Measurements from ENCODE around the gene COL18A1.

DNA sequence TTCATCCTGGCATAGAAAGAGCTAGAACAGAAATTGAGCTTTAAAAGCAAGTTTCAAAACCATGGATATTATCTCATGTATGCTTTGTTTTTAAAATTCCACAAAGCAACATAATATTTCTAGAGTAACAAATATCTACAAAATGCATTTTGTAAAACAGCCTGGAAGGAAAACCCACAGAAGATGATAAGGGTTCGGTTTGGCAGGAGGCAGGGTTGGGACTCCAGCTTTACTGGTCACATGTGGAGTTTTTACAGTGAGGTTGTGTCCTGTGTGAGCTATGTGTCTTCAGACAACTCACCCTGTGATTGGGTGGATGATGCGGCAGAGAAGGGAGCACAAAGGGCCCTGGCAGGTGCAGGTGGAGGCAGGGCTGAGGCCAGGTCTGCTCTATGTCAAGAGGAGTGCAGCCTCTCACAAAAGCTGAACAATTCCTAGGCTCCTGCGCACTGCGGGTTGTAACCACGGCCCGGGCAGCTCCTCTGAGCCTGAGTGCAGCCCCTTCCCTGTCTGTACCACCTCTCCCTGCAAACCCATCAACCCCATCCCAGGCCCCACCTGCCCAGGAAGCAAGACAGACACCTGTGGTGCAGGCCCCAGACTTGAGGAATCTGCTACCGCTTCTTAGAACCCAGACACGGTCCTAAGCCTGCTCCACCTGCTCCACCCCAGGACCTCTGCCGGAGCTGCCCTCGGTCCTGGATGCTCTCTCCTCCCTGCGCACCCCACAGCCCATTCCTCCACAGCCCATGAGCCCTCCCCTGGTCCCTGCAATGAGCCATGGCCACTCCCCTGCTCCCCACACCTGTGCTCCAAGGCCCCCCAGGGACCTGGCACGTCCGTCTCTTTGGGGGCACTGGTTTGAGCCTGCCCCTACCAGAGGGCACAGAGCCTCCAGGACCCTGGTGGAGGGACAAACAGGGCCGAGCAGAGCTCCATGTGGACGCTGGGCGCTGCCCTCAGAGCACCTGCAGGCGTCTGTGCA lies 2.8 kb upstream of the COL18A1 start:
- no peak for TF ChIP-seq POLR2A (IDR thresholded peaks at IDR 0.05)
- TF ChIP-seq, protein P1, sequence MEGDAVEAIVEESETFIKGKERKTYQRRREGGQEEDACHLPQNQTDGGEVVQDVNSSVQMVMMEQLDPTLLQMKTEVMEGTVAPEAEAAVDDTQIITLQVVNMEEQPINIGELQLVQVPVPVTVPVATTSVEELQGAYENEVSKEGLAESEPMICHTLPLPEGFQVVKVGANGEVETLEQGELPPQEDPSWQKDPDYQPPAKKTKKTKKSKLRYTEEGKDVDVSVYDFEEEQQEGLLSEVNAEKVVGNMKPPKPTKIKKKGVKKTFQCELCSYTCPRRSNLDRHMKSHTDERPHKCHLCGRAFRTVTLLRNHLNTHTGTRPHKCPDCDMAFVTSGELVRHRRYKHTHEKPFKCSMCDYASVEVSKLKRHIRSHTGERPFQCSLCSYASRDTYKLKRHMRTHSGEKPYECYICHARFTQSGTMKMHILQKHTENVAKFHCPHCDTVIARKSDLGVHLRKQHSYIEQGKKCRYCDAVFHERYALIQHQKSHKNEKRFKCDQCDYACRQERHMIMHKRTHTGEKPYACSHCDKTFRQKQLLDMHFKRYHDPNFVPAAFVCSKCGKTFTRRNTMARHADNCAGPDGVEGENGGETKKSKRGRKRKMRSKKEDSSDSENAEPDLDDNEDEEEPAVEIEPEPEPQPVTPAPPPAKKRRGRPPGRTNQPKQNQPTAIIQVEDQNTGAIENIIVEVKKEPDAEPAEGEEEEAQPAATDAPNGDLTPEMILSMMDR (IDR thresholded peaks at IDR 0.05), result no peak
